ENCODE measurements around the gene POLE3.
"Not testable (repeated sequence)": the region's sequence is repeated elsewhere in the genome, so short reads cannot be mapped to it uniquely, and the experiment has no call there.

The POLE3 gene

GRCh38 chr9:113425072-113425471 is 14.6 kb upstream of the POLE3 start:
- no peak for DNase-seq (ENCODE audit: low read depth)
- no peak overlapping the region for H3K4me3 ChIP-seq (ENCODE audit: low read depth, low read length)
- TF ChIP-seq CTCF (IDR thresholded peaks at IDR 0.05; ENCODE audit: control insufficient read depth, extremely low read depth, insufficient read depth), result no peak

GRCh38 chr9:113421726-113422125 is 11.3 kb upstream of the POLE3 start:
- no peak for TF ChIP-seq CTCF (IDR thresholded peaks at IDR 0.05; ENCODE audit: control insufficient read depth, extremely low read depth, insufficient read depth)
- DNase-seq (ENCODE audit: low read depth), result no peak
- H3K4me3 ChIP-seq (ENCODE audit: low read depth, low read length), result no peak overlapping the region

GRCh38 chr9:113417370-113417769 is 6.9 kb upstream of the POLE3 start:
- DNase-seq (ENCODE audit: low read depth), result no peak
- no peak for TF ChIP-seq CTCF (IDR thresholded peaks at IDR 0.05; ENCODE audit: control insufficient read depth, extremely low read depth, insufficient read depth)
- H3K4me3 ChIP-seq (ENCODE audit: low read depth, low read length), result no peak overlapping the region

GRCh38 chr9:113416149-113416721 is 5.8 kb upstream of the POLE3 start:
- H3K4me3 ChIP-seq (ENCODE audit: low read depth, low read length), result no peak overlapping the region
- DNase-seq (ENCODE audit: low read depth), result no peak
- no peak for TF ChIP-seq CTCF (IDR thresholded peaks at IDR 0.05; ENCODE audit: control insufficient read depth, extremely low read depth, insufficient read depth)

- TF ChIP-seq CTCF (IDR thresholded peaks at IDR 0.05; ENCODE audit: control insufficient read depth, extremely low read depth, insufficient read depth), result no peak
- DNase-seq (ENCODE audit: low read depth), result no peak
- peak overlapping the region; percentile 98 for H3K4me3 ChIP-seq (ENCODE audit: low read depth, low read length)
Observed at GRCh38 chr9:113409883-113410206, 630 bp downstream of the POLE3 start.

GRCh38 chr9:113409481-113409880 is 994 bp downstream of the POLE3 start:
- H3K4me3 ChIP-seq (ENCODE audit: low read depth, low read length), result peak overlapping the region; percentile 98
- DNase-seq (ENCODE audit: low read depth), result no peak
- TF ChIP-seq CTCF (IDR thresholded peaks at IDR 0.05; ENCODE audit: control insufficient read depth, extremely low read depth, insufficient read depth), result no peak

GRCh38 chr9:113406873-113407511 is 3.5 kb downstream of the POLE3 start:
- TF ChIP-seq CTCF (IDR thresholded peaks at IDR 0.05; ENCODE audit: control insufficient read depth, extremely low read depth, insufficient read depth), result peak; percentile 96
- DNase-seq (ENCODE audit: low read depth), result peak; percentile 58
- not testable (repeated sequence) for H3K4me3 ChIP-seq (ENCODE audit: low read depth, low read length)

- H3K4me3 ChIP-seq (ENCODE audit: low read depth, low read length); DNase-seq (ENCODE audit: low read depth): not testable (repeated sequence)
Observed at GRCh38 chr9:113406353-113406752, 4.1 kb downstream of the POLE3 start.
